Measurements from ENCODE around the gene LAMC1. TPM values are rescaled to one million over a fixed set of nuclear protein-coding genes. Genes with fewer than 3 reads are reported as not detected.

Gene LAMC1
- total RNA-seq, 4 donors from 2014 or later: 423 to 675 (median 560) TPM

- TF ChIP-seq CTCF (IDR thresholded peaks at IDR 0.05; ENCODE audit: low read depth): no peak
Measured at GRCh38 chr1:183063349-183063748, 40.1 kb downstream of the LAMC1 start.

DNA sequence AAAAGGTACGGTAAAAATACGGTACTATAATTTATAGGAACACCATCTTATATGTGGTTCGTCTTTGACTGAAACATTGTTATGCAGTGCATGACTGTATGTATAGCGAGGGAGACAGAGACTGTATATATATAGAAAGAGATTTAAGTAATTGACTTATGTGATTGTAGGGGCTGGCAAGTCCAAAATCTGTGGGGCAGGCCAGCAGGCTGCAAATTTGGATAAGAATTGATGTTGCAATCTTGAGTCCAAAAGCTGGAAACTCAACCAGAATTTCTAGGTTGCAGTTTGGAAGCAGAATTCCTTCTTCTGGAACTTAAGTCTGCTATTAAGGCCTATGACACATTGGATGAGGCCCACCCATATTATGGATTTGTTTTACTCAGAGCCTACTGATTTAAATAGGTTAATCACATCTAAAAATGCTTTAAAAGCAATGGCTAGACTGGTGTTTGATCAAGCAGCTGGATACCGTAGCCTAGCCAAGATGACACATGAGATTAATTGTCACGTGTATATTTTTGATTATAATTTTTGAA is 42.0 kb downstream of the LAMC1 start:
- no peak for TF ChIP-seq CTCF (IDR thresholded peaks at IDR 0.05; ENCODE audit: low read depth)

DNA sequence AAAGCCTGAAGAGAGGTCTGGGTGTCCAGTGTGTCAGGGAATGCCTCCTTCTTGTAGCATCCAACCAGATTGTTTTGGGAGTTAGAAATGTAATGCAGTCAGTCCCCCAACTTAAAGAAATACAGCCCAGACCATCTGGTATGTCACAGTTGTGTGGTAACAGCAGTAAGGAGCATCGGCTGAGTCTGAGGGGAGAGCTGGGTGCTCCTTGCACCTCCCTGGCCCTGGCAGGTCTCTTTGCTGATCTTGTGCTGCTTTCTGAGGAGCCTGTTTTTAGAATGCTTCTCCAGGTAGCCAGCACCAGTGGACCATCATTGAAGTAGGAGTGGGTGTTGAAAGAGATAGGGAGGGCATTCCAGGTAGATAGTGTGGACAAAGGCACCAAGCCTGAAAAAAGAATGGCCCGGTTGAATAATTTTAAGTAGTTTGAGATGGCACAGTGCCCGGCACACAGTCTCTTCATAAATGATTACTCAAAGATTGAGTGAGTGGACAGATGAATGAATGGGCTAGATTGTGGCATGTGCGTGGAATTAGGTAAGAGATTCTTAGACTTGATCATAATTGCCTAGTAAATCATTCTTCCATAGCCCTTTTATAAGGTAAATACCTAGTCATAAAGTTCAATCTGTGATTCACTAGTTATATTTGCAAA is 46.5 kb downstream of the LAMC1 start:
- no peak for TF ChIP-seq CTCF (IDR thresholded peaks at IDR 0.05; ENCODE audit: low read depth)

DNA sequence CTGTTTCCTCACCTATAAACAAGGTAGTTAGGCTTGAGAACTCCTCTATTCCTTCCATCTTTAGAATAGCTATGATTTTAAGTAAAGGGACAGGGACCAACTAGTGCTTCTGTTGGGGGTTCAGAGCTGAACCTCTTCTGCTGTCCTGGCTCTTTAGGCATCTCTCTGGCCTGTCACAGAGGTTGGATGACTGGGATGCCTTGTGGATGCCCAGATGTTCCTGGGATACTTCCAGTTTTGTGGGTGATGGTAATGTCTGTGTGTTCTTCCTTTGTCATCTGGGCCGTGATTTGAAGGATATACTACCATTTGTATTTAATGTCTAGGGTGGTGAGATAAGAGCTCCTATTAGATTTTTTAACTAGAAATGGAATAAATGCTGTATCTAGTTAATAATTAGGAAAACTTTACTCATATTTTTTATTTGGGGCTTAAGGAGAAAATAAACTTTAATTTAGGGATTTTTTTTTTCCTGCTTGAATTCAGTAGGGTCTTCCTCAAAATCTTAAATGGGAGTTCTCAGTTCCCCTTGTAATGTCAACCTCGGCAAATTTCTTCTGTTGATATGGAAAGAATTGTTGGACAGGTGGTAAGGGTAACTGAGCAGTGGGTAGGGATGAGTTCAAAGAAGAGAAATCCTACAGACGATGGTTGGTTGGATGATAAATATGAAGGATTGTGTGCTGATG is 47.2 kb downstream of the LAMC1 start:
- no peak for TF ChIP-seq CTCF (IDR thresholded peaks at IDR 0.05; ENCODE audit: low read depth)

DNA sequence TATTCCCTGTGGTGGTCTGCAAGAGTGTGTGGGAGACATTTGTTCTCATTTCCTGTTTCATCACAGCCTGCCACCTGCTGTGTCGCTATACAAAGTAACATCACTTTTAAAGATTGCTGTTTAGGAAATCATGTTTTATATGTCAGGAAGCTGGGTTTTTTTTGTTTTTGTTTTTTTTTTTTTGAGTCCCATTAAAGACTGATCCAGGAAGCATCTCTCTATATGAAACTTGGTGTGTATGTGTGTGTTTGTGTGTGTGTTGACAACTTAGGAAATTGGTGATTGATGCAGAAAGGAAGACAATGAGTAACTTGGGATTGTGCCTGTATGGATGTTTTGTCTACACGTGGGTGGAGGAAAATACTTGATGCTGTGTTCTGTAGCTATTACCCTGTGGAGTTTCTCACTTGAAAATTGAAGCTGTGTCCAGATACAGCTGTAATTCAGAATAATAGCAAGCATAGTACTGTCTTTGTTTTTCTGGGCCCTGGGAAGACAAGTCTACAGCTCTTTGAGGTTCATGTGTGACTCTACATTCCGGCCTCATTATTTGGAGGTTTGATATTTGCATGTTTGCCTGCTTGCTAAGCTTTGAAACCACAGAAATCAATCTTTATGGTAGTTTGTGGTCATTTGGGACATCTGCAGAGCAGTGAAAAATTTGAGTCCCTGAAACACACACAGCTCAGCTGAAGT is 47.9 kb downstream of the LAMC1 start:
- no peak for TF ChIP-seq CTCF (IDR thresholded peaks at IDR 0.05; ENCODE audit: low read depth)

- no peak for TF ChIP-seq CTCF (IDR thresholded peaks at IDR 0.05; ENCODE audit: low read depth)
Measured at GRCh38 chr1:183073320-183073719, 50.1 kb downstream of the LAMC1 start.

DNA sequence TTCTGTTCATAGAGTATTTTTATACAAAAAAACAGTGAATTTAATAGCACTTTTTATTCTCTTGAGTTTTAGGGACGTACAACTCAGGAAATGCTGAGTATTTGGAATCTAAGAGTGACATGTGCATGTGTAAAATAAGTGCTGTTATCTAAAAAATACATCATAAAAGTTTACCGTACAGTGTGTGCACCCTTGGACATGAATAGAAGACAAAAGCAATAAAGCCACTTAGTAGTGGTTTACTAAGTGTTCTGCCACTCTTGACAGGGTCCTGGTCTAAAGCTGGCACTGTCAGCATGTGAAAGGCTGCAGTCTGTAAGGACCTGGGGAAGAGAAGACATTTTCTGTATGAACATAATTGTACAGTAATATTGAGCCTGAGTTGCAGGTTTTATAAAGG is 51.0 kb downstream of the LAMC1 start:
- no peak for TF ChIP-seq CTCF (IDR thresholded peaks at IDR 0.05; ENCODE audit: low read depth)

Data from subcutaneous adipose tissue (tissue), 4 donors.